C4-2B (cell line): ENCODE data around the gene UBE2QL1.

Experiments
- CTCF ChIP-seq: fragments of 450-650 bp; conservative IDR thresholded peaks from 2 replicates; pipeline ENCODE4 v1.5.1; 2017; ENCODE audit warnings: mild to moderate bottlenecking
- ZFX ChIP-seq: fragments of 450-650 bp; IDR thresholded peaks from 2 replicates; pipeline ENCODE4 v1.6.1; 2017

GRCh38 chr5:6490693-6491092 is 42.0 kb downstream of the UBE2QL1 start:
- TF ChIP-seq CTCF (no peak), ZFX (no peak)
